Measurements from ENCODE around the gene MAGI2.

MAGI2 gene

DNA sequence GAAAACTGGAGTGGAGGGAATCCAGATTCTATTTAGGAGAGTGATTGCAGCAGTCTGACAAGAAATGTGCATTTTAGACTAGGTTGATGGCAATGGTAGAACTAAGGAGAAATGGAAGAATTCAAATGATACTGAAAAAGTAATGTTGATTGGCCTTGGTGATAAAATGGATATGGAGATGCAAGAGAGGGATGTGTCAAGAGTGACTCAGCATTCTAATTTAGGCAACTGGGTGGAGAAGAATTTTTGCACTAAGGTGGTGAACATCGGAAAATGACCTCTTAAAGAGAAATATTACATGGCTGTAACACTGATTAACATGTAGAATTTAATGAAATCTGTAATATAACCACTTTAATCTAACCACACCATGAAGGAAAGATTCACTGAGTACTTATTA lies 848.3 kb downstream of the MAGI2 start:
- Histone ChIP-seq H3K4ac (ENCODE audit: low read length) (no peak overlapping the region), H2AFZ (ENCODE audit: low read length) (no peak overlapping the region), H3K36me3 (replicated peaks in 1 of 2; ENCODE audit: control insufficient read depth in 2 of 2, insufficient read depth in 2 of 2, low read length in 2 of 2) (no peaks in the 10 kb centered on the region), H3K9me3 (replicated peaks in 1 of 2; ENCODE audit: control insufficient read depth in 2 of 2, insufficient read depth in 1 of 2, low read depth in 1 of 2, low read length in 2 of 2) (no peaks in the 10 kb centered on the region), H3K14ac (ENCODE audit: low read length) (no peak overlapping the region), H3K27ac (replicated peaks; ENCODE audit: low read length) (no peak overlapping the region), H3K9ac (ENCODE audit: low read depth, low read length, poor library complexity) (no peak overlapping the region), H3K23ac (ENCODE audit: low read depth, low read length, poor library complexity) (no peak overlapping the region), H2BK5ac (ENCODE audit: low read length) (no peak overlapping the region), H3K4me3 (ENCODE audit: low read length in 2 of 2) (no peak overlapping the region), H3K4me1 (ENCODE audit: control insufficient read depth in 2 of 2, insufficient read depth in 1 of 2, low read depth in 1 of 2, low read length in 2 of 2) (no peaks in the 10 kb centered on the region), H2BK12ac (ENCODE audit: low read length) (no peak overlapping the region), H2AK5ac (ENCODE audit: low read depth, low read length) (no peak overlapping the region), H2BK15ac (ENCODE audit: low read length) (no peak overlapping the region), H4K8ac (ENCODE audit: low read depth, low read length) (no peak overlapping the region), H3K27me3 (ENCODE audit: control insufficient read depth in 3 of 3, insufficient read depth in 3 of 3, low read depth in 1 of 3, low read length in 3 of 3) (no peaks in the 10 kb centered on the region), H3K79me1 (ENCODE audit: low read depth, low read length) (no peaks in the 10 kb centered on the region), H2BK120ac (ENCODE audit: low read depth, low read length) (no peak overlapping the region), H3K18ac (ENCODE audit: low read length) (no peak overlapping the region), H3K4me2 (ENCODE audit: insufficient read depth, low read length, poor library complexity, severe bottlenecking) (no peak overlapping the region), H4K91ac (ENCODE audit: low read depth, low read length, poor library complexity) (no peak overlapping the region)
- no CpG with 5 or more reads among the region's 1 CpG for WGBS, 2 donors (ENCODE audit: extremely low coverage in 2 of 2, insufficient read length in 2 of 2, insufficient replicate concordance in 1 of 2)
- DNase-seq (ENCODE audit: low spot score): no peak

DNA sequence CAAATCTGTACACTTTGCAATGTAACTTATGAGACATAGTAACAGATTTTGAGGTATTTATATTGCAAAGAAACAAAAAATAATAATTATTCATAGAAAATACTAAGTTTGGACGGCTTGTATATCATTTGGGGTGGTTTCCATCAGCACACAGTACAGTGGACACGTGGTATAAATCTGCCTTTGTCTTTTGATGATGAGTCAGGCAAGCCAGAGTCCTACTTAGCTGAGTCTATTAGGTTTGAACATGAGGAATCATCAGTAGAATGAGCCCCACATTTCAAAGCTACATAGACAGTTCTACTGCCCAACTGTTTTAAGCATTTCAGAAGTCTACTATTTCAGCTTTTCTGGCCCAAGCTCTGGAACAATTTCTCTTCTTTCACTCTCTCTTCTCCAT lies 851.7 kb downstream of the MAGI2 start:
- H3K4me2 ChIP-seq (ENCODE audit: insufficient read depth, low read length, poor library complexity, severe bottlenecking): no peak overlapping the region
- no peak overlapping the region for H4K8ac ChIP-seq (ENCODE audit: low read depth, low read length)
- H2AFZ ChIP-seq (ENCODE audit: low read length): no peak overlapping the region
- H4K91ac ChIP-seq (ENCODE audit: low read depth, low read length, poor library complexity): no peak overlapping the region
- no peak overlapping the region for H3K27ac ChIP-seq (replicated peaks; ENCODE audit: low read length)
- WGBS, 2 donors (ENCODE audit: extremely low coverage in 2 of 2, insufficient read length in 2 of 2, insufficient replicate concordance in 1 of 2): no CpG with 5 or more reads among the region's 2 CpGs
- no peak overlapping the region for H3K4me3 ChIP-seq (ENCODE audit: low read length in 2 of 2)
- H3K36me3 ChIP-seq (replicated peaks in 1 of 2; ENCODE audit: control insufficient read depth in 2 of 2, insufficient read depth in 2 of 2, low read length in 2 of 2): no peaks in the 10 kb centered on the region
- DNase-seq (ENCODE audit: low spot score): no peak
- H2BK120ac ChIP-seq (ENCODE audit: low read depth, low read length): no peak overlapping the region
- H2BK12ac ChIP-seq (ENCODE audit: low read length): no peak overlapping the region
- no peak overlapping the region for H3K4ac ChIP-seq (ENCODE audit: low read length)
- no peak overlapping the region for H2BK15ac ChIP-seq (ENCODE audit: low read length)
- H3K18ac ChIP-seq (ENCODE audit: low read length): no peak overlapping the region
- H3K4me1 ChIP-seq (ENCODE audit: control insufficient read depth in 2 of 2, insufficient read depth in 1 of 2, low read depth in 1 of 2, low read length in 2 of 2): peaks cover 2% of the 10 kb centered on the region in 2 donors
- no peak overlapping the region for H2BK5ac ChIP-seq (ENCODE audit: low read length)
- H3K14ac ChIP-seq (ENCODE audit: low read length): no peak overlapping the region
- H3K9me3 ChIP-seq (replicated peaks in 1 of 2; ENCODE audit: control insufficient read depth in 2 of 2, insufficient read depth in 1 of 2, low read depth in 1 of 2, low read length in 2 of 2): no peaks in the 10 kb centered on the region
- H3K9ac ChIP-seq (ENCODE audit: low read depth, low read length, poor library complexity): no peak overlapping the region
- no peak overlapping the region for H2AK5ac ChIP-seq (ENCODE audit: low read depth, low read length)
- no peaks in the 10 kb centered on the region for H3K27me3 ChIP-seq (ENCODE audit: control insufficient read depth in 3 of 3, insufficient read depth in 3 of 3, low read depth in 1 of 3, low read length in 3 of 3)
- no peaks in the 10 kb centered on the region for H3K79me1 ChIP-seq (ENCODE audit: low read depth, low read length)
- H3K23ac ChIP-seq (ENCODE audit: low read depth, low read length, poor library complexity): no peak overlapping the region

DNA sequence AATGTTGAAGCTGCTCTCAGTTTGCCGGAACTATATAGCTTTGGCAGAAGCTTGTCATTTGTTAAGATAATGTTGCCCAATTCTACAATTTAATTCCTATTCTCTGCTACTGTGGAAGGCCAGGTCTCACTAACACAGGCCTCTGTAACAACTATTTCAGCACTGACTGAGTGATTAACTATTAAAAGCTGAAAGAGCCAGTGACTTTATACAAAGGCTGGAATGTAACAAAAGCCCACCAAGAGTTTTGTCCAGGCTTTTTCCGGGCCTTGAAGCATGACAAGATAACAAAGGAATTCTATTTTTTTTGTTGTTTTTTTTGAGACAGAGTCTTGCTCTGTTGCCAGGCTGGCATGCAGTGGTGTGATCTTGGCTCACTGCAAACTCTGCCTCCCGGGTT lies 859.3 kb downstream of the MAGI2 start:
- H2AFZ ChIP-seq (ENCODE audit: low read length): peak overlapping the region; percentile 19
- H3K23ac ChIP-seq (ENCODE audit: low read depth, low read length, poor library complexity): no peak overlapping the region
- no peak overlapping the region for H3K27ac ChIP-seq (replicated peaks; ENCODE audit: low read length)

DNA sequence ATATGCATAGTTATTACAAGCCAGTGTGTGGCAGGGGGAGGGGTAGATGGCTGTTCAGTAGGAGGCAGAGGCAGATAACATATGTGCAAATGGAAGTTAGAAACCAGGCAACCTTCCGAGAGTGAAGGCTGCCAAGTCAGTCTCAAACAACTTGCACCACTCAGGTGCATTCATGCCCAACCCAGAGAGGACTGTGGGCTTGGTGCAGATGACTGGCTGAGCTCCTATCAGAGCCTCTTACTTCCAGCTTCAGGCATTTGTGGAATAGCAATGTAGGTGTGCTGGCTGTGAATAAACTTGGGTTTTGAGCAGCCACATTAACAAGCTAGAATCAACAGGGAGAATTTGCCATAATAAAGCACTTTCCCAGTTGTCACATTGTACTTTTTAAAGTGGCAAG lies 865.1 kb downstream of the MAGI2 start:
- H3K4me2 ChIP-seq (ENCODE audit: insufficient read depth, low read length, poor library complexity, severe bottlenecking): no peak overlapping the region
- no peak overlapping the region for H2BK5ac ChIP-seq (ENCODE audit: low read length)
- peaks cover 2 to 5% of the 10 kb centered on the region in 2 donors for H3K4me1 ChIP-seq (ENCODE audit: control insufficient read depth in 2 of 2, insufficient read depth in 1 of 2, low read depth in 1 of 2, low read length in 2 of 2)
- no peaks in the 10 kb centered on the region for H3K79me1 ChIP-seq (ENCODE audit: low read depth, low read length)
- no peak for DNase-seq (ENCODE audit: low spot score)
- H3K18ac ChIP-seq (ENCODE audit: low read length): no peak overlapping the region
- no peaks in the 10 kb centered on the region for H3K9me3 ChIP-seq (replicated peaks in 1 of 2; ENCODE audit: control insufficient read depth in 2 of 2, insufficient read depth in 1 of 2, low read depth in 1 of 2, low read length in 2 of 2)
- no peaks in the 10 kb centered on the region for H3K36me3 ChIP-seq (replicated peaks in 1 of 2; ENCODE audit: control insufficient read depth in 2 of 2, insufficient read depth in 2 of 2, low read length in 2 of 2)
- H3K9ac ChIP-seq (ENCODE audit: low read depth, low read length, poor library complexity): no peak overlapping the region
- no peak overlapping the region for H3K4ac ChIP-seq (ENCODE audit: low read length)
- no peak overlapping the region for H2BK120ac ChIP-seq (ENCODE audit: low read depth, low read length)
- no peak overlapping the region for H3K27ac ChIP-seq (replicated peaks; ENCODE audit: low read length)
- no peak overlapping the region for H3K14ac ChIP-seq (ENCODE audit: low read length)
- H3K4me3 ChIP-seq (ENCODE audit: low read length in 2 of 2): no peak overlapping the region
- H4K8ac ChIP-seq (ENCODE audit: low read depth, low read length): no peak overlapping the region
- no peaks in the 10 kb centered on the region for H3K27me3 ChIP-seq (ENCODE audit: control insufficient read depth in 3 of 3, insufficient read depth in 3 of 3, low read depth in 1 of 3, low read length in 3 of 3)
- H2BK12ac ChIP-seq (ENCODE audit: low read length): no peak overlapping the region
- no CpG with 5 or more reads among the region's 1 CpG for WGBS, 2 donors (ENCODE audit: extremely low coverage in 2 of 2, insufficient read length in 2 of 2, insufficient replicate concordance in 1 of 2)
- H2AFZ ChIP-seq (ENCODE audit: low read length): no peak overlapping the region
- H3K23ac ChIP-seq (ENCODE audit: low read depth, low read length, poor library complexity): no peak overlapping the region
- H4K91ac ChIP-seq (ENCODE audit: low read depth, low read length, poor library complexity): no peak overlapping the region
- no peak overlapping the region for H2BK15ac ChIP-seq (ENCODE audit: low read length)
- H2AK5ac ChIP-seq (ENCODE audit: low read depth, low read length): no peak overlapping the region

More for the DNA sequence above, 859.3 kb downstream of the MAGI2 start:
- H3K27me3 ChIP-seq (ENCODE audit: control insufficient read depth in 3 of 3, insufficient read depth in 3 of 3, low read depth in 1 of 3, low read length in 3 of 3): no peaks in the 10 kb centered on the region
- no peak overlapping the region for H3K18ac ChIP-seq (ENCODE audit: low read length)
- H2BK15ac ChIP-seq (ENCODE audit: low read length): no peak overlapping the region
- H3K4me2 ChIP-seq (ENCODE audit: insufficient read depth, low read length, poor library complexity, severe bottlenecking): no peak overlapping the region
- no peak overlapping the region for H3K9ac ChIP-seq (ENCODE audit: low read depth, low read length, poor library complexity)
- WGBS, 2 donors (ENCODE audit: extremely low coverage in 2 of 2, insufficient read length in 2 of 2, insufficient replicate concordance in 1 of 2): no CpG with 5 or more reads among the region's 3 CpGs
- no peak overlapping the region for H3K4ac ChIP-seq (ENCODE audit: low read length)
- no peak overlapping the region for H2AK5ac ChIP-seq (ENCODE audit: low read depth, low read length)
- H2BK12ac ChIP-seq (ENCODE audit: low read length): no peak overlapping the region
- no peak overlapping the region for H3K14ac ChIP-seq (ENCODE audit: low read length)
- DNase-seq (ENCODE audit: low spot score): no peak
- H2BK120ac ChIP-seq (ENCODE audit: low read depth, low read length): no peak overlapping the region
- H2BK5ac ChIP-seq (ENCODE audit: low read length): no peak overlapping the region
- H3K4me1 ChIP-seq (ENCODE audit: control insufficient read depth in 2 of 2, insufficient read depth in 1 of 2, low read depth in 1 of 2, low read length in 2 of 2): peaks cover 5 to 9% of the 10 kb centered on the region in 2 donors
- no peak overlapping the region for H4K8ac ChIP-seq (ENCODE audit: low read depth, low read length)
- no peaks in the 10 kb centered on the region for H3K36me3 ChIP-seq (replicated peaks in 1 of 2; ENCODE audit: control insufficient read depth in 2 of 2, insufficient read depth in 2 of 2, low read length in 2 of 2)
- H4K91ac ChIP-seq (ENCODE audit: low read depth, low read length, poor library complexity): no peak overlapping the region
- no peak overlapping the region for H3K4me3 ChIP-seq (ENCODE audit: low read length in 2 of 2)
- no peaks in the 10 kb centered on the region for H3K79me1 ChIP-seq (ENCODE audit: low read depth, low read length)
- H3K9me3 ChIP-seq (replicated peaks in 1 of 2; ENCODE audit: control insufficient read depth in 2 of 2, insufficient read depth in 1 of 2, low read depth in 1 of 2, low read length in 2 of 2): no peaks in the 10 kb centered on the region

Data from neuronal stem cell (in vitro differentiated cells).